Right forelimb (tissue), 1 donor: ENCODE measurements around the gene S100A8.
"Not testable (repeated sequence)": the region's sequence is repeated elsewhere in the genome, so short reads cannot be mapped to it uniquely, and the experiment has no call there.

Experiments used
- DNase-seq: peaks from one replicate; pipeline ENCODE4 v3.0.0-alpha.2; 2018

S100A8 gene

GRCh38 chr1:153415850-153416570 is 25.1 kb upstream of the S100A8 start, which contains the start of gene S100A7A:
Gene S100A7A (plus strand): TSS chr1:153416520. CDS start chr1:153418083, 1,563 bp downstream.
- no peak for DNase-seq

- not testable (repeated sequence) for DNase-seq
Measured at GRCh38 chr1:153413961-153414360, 23.1 kb upstream of the S100A8 start.

GRCh38 chr1:153407274-153407673 is 16.4 kb upstream of the S100A8 start:
- not testable (repeated sequence) for DNase-seq

- DNase-seq = not testable (repeated sequence)
Measured at GRCh38 chr1:153405825-153406599, 15.1 kb upstream of the S100A8 start.

GRCh38 chr1:153404768-153405167 is 13.9 kb upstream of the S100A8 start:
- DNase-seq = no peak

- DNase-seq = no peak
Measured at GRCh38 chr1:153404086-153404635, 13.3 kb upstream of the S100A8 start.

GRCh38 chr1:153403421-153404085 is 12.7 kb upstream of the S100A8 start:
- DNase-seq = no peak

GRCh38 chr1:153402226-153402625 is 11.4 kb upstream of the S100A8 start:
- DNase-seq = no peak

- no peak for DNase-seq
Measured at GRCh38 chr1:153401461-153401860, 10.6 kb upstream of the S100A8 start.

GRCh38 chr1:153400244-153400643 is 9.4 kb upstream of the S100A8 start:
- no peak for DNase-seq

- no peak for DNase-seq
Measured at GRCh38 chr1:153399401-153400055, 8.7 kb upstream of the S100A8 start.

GRCh38 chr1:153397924-153398651 is 7.2 kb upstream of the S100A8 start:
- no peak for DNase-seq

GRCh38 chr1:153397051-153397923 is 6.4 kb upstream of the S100A8 start:
- no peak for DNase-seq

GRCh38 chr1:153396461-153396860 is 5.6 kb upstream of the S100A8 start:
- DNase-seq = no peak

GRCh38 chr1:153395776-153396175 is 4.9 kb upstream of the S100A8 start:
- DNase-seq = no peak

- DNase-seq = no peak
Measured at GRCh38 chr1:153395136-153395685, 4.3 kb upstream of the S100A8 start.

- DNase-seq = no peak
Measured at GRCh38 chr1:153394391-153394790, 3.5 kb upstream of the S100A8 start.

- no peak for DNase-seq
Measured at GRCh38 chr1:153393926-153394325, 3.1 kb upstream of the S100A8 start.

GRCh38 chr1:153392822-153393221 is 1.9 kb upstream of the S100A8 start:
- no peak for DNase-seq

- no peak for DNase-seq
Measured at GRCh38 chr1:153392258-153392657, 1.4 kb upstream of the S100A8 start.
